Measurements from ENCODE around the gene TSPAN10.

DNA sequence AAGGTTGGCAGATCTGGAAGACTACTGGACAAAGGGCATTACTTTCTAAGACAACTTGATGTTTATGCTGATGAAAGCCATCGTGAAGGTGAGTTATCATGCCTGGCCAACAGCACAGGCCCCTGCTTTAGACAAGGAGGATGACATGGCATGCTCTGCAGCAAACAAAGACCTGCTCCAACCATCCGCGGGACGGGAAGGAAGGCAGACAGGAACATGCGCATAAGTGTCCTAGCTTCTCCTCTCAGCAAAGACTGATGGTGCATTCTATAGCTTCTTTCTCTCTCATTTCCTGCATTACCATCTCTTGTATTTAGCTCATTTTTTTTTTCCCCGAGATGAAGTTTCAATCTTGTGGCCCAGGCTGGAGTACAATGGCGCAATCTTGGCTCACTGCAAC, 5.5 kb upstream of the TSPAN10 start:
- TF ChIP-seq EZH2 (IDR thresholded peaks at IDR 0.05; ENCODE audit: low read length, unreplicated experiment), result no peak
- TF ChIP-seq, protein P1, sequence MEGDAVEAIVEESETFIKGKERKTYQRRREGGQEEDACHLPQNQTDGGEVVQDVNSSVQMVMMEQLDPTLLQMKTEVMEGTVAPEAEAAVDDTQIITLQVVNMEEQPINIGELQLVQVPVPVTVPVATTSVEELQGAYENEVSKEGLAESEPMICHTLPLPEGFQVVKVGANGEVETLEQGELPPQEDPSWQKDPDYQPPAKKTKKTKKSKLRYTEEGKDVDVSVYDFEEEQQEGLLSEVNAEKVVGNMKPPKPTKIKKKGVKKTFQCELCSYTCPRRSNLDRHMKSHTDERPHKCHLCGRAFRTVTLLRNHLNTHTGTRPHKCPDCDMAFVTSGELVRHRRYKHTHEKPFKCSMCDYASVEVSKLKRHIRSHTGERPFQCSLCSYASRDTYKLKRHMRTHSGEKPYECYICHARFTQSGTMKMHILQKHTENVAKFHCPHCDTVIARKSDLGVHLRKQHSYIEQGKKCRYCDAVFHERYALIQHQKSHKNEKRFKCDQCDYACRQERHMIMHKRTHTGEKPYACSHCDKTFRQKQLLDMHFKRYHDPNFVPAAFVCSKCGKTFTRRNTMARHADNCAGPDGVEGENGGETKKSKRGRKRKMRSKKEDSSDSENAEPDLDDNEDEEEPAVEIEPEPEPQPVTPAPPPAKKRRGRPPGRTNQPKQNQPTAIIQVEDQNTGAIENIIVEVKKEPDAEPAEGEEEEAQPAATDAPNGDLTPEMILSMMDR (conservative IDR thresholded peaks at IDR 0.05; ENCODE audit: low read depth, low read length), result no peak

Measured in PC-3 (cell line).